Nephron (organoid): ENCODE measurements around the gene PCSK5.

Experiments used
- H3K27ac Mint-ChIP-seq, 3 experiments: 2 replicates each; pipeline ENCODE4 v1.8.0; 2020; ENCODE audit warnings: mixed read lengths in 3 of 3, mild to moderate bottlenecking in 2 of 3, moderate library complexity in 1 of 3
- H3K27me3 Mint-ChIP-seq: 2 replicates; pipeline ENCODE4 v1.8.0; 2021; ENCODE audit warnings: low read depth, mild to moderate bottlenecking, moderate library complexity, mixed read lengths
- H3K36me3 Mint-ChIP-seq: 2 replicates; pipeline ENCODE4 v1.8.0; 2020; ENCODE audit warnings: low read depth, mixed read lengths
- H3K4me1 Mint-ChIP-seq: 2 replicates; pipeline ENCODE4 v1.8.0; 2020; ENCODE audit warnings: mixed read lengths
- H3K4me3 Mint-ChIP-seq, 3 experiments: 2 replicates each; pipeline ENCODE4 v1.8.0; 2020; ENCODE audit warnings: mild to moderate bottlenecking in 3 of 3, mixed read lengths in 3 of 3, moderate library complexity in 2 of 3
- H3K9me3 Mint-ChIP-seq: 2 replicates; pipeline ENCODE4 v1.8.0; 2020; ENCODE audit warnings: mixed read lengths
- CTCF ChIP-seq, 3 experiments: fragments of 200-600 bp; sonication (generic); IDR thresholded peaks; one replicate each; pipeline ENCODE4 v1.5.0; 2021; ENCODE audit warnings: antibody characterized with exemption in 3 of 3; ENCODE audit not compliant: unreplicated experiment in 3 of 3

Gene PCSK5

GRCh38 chr9:76255781-76256455 is 365.4 kb downstream of the PCSK5 start:
- Mint-ChIP-seq H3K27me3 (peaks cover 17% of the 10 kb centered on the region), H3K9me3 (peaks cover 1% of the 10 kb centered on the region), H3K4me1 (peaks cover 27% of the 10 kb centered on the region), H3K4me3 (peak overlapping the region in 1 of 3 experiments; percentile 6), H3K36me3 (no peaks in the 10 kb centered on the region), H3K27ac (peak overlapping the region in 2 of 3 experiments; percentile 61 to 75)
- no peak for TF ChIP-seq CTCF (IDR thresholded peaks at IDR 0.05; ENCODE audit: unreplicated experiment in 3 of 3)

GRCh38 chr9:76257311-76257710 is 366.8 kb downstream of the PCSK5 start:
- no peak for TF ChIP-seq CTCF (IDR thresholded peaks at IDR 0.05; ENCODE audit: unreplicated experiment in 3 of 3)
- Mint-ChIP-seq H3K36me3 (no peaks in the 10 kb centered on the region), H3K9me3 (peaks cover 10% of the 10 kb centered on the region), H3K4me3 (peak overlapping the region in 1 of 3 experiments; percentile 8), H3K4me1 (peaks cover 27% of the 10 kb centered on the region), H3K27ac (peak overlapping the region in 1 of 3 experiments; percentile 75), H3K27me3 (peaks cover 17% of the 10 kb centered on the region)

GRCh38 chr9:76266649-76267283 is 376.3 kb downstream of the PCSK5 start:
- Mint-ChIP-seq H3K36me3 (no peaks in the 10 kb centered on the region), H3K4me3 (no peak overlapping the region), H3K4me1 (no peaks in the 10 kb centered on the region), H3K27ac (no peak overlapping the region), H3K9me3 (peaks cover 12% of the 10 kb centered on the region), H3K27me3 (no peaks in the 10 kb centered on the region)
- no peak for TF ChIP-seq CTCF (IDR thresholded peaks at IDR 0.05; ENCODE audit: unreplicated experiment in 3 of 3)

- Mint-ChIP-seq H3K4me1 (no peaks in the 10 kb centered on the region), H3K27me3 (no peaks in the 10 kb centered on the region), H3K36me3 (no peaks in the 10 kb centered on the region), H3K4me3 (no peak overlapping the region), H3K27ac (no peak overlapping the region), H3K9me3 (peaks cover 11% of the 10 kb centered on the region)
- TF ChIP-seq CTCF (IDR thresholded peaks at IDR 0.05; ENCODE audit: unreplicated experiment in 3 of 3), result no peak
These were observed 376.8 kb downstream of the PCSK5 start for GRCh38 chr9:76267284-76267652.

GRCh38 chr9:76269789-76270188 is 379.3 kb downstream of the PCSK5 start:
- Mint-ChIP-seq H3K27me3 (no peaks in the 10 kb centered on the region), H3K4me3 (no peak overlapping the region), H3K27ac (no peak overlapping the region), H3K9me3 (peaks cover 2% of the 10 kb centered on the region), H3K4me1 (no peaks in the 10 kb centered on the region), H3K36me3 (no peaks in the 10 kb centered on the region)
- no peak for TF ChIP-seq CTCF (IDR thresholded peaks at IDR 0.05; ENCODE audit: unreplicated experiment in 3 of 3)

- no peak overlapping the region for H3K4me3 Mint-ChIP-seq
- TF ChIP-seq CTCF (IDR thresholded peaks at IDR 0.05; ENCODE audit: unreplicated experiment in 3 of 3), result no peak
- no peak overlapping the region for H3K27ac Mint-ChIP-seq
- no peaks in the 10 kb centered on the region for H3K4me1 Mint-ChIP-seq
- no peaks in the 10 kb centered on the region for H3K36me3 Mint-ChIP-seq
- no peaks in the 10 kb centered on the region for H3K27me3 Mint-ChIP-seq
- H3K9me3 Mint-ChIP-seq, result no peaks in the 10 kb centered on the region
These were observed 381.3 kb downstream of the PCSK5 start for GRCh38 chr9:76271755-76272154.
